Skin of body (tissue), 2 donors: Measurements from ENCODE around the gene BMP4. TPM values are rescaled to one million over a fixed set of nuclear protein-coding genes. Genes with fewer than 3 reads are reported as not detected.

Source experiments
- DNase-seq: peaks from one replicate; lab custom pipeline; 2025; lab: John Stamatoyannopoulos, UW
- total RNA-seq: library from RNA; depleted of rRNA; stranded (reverse); fragments of >200 nt; gene quantifications from one replicate; pipeline ENCODE4 v1.2.3, GENCODE V29; 2014

BMP4 gene
- total RNA-seq, 1 donor from 2014 or later = 13.2 TPM

DNA sequence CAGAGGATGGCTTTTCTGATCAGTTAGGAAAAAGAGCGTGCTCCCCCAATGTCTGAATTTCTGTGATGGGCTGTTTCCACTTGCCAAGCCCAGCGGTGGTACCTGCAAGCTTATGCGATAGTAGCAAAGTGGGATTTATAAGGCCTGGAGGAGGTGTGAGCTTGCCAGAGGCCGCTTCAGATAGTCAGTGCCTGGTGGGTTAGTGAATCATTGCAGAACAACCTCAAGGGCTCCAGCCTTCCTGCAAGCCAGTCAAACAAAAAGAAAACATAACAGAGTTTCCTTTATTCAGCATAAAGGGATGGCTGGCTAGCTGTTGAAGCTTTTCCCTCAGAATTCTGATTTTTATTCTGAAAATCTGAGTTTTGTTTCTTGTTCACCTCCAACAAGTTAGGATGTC lies 7.6 kb upstream of the BMP4 start:
- no peak for DNase-seq

DNA sequence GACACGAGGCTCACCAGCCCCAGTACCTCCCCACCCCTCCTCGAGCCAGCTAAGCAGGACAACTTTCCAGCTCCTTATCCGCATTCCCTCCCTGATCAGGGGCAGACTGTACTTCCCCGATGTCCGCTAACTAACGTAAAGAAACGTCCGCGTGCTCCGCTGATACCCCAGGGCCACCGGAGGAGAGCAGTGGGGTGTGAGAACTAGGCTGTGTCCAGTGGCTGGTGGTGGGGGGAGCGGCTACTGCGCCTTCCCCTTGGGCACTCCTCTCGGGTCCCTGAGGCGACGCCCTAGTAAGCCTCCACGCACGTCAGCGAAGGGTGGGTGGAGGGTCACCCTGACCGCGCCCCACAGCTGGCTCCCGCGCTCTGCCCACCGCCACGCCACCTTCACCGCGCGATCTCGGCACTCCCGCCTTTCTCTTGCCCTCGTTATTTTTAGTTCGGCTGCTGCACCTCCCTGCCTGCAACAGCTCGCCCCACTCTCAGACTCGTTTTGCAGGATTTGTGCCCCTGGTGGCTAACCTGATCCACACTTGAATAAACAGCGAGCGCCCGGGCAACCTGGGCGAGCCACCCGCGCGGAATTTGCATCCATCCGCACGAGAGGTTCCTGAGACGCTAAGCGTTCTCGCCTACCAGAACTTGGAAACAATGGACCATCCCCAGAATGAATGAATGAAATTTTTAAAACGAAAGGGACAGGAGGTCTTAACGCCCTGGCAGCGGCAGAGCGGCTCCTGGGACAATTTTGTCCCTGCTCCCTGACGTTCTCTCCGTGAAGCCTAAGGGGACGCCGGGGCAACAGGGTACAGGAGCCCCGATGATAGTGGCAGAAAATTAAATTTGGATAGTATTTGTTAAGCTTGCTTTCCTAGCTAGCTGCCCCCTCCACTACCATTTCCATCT lies 6.9 kb upstream of the BMP4 start:
- DNase-seq = no peak

DNA sequence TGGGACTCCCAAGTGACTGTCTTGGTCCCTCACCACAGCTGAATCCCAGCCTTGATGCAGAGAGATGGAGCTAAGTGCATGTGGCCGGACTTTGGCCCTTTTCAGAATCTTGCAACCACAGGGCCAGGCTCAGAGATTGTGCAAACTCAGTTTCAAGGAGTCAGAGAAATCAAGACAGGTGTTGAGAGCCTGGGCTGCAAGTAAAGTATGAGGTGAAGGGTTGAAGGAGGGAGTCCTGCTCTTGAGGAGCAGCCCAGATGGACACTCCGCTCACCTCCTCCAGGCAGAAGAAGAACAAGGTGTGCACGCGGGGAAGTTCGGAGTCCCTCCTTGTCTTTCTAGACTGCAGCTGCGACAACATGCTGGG lies 6.3 kb upstream of the BMP4 start:
- DNase-seq = no peak

DNA sequence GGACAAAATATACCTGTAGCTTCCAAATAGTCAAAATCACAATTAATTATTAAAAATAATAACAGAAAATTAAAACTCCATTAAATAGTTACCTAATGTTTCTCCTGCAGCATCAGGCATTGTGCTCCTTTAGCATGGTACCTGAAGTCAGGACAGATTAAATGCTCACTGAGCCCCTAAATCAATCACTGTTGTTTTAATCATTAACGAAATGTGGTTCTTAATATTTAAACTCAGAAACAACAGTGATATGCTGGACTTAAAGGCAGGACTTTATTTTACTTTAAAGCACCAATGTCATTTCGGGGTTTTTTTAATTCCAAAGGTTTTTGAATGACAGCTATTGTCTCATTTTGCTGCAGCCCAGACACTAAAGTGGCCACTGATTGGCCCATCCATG lies 2.0 kb upstream of the BMP4 start:
- no peak for DNase-seq

DNA sequence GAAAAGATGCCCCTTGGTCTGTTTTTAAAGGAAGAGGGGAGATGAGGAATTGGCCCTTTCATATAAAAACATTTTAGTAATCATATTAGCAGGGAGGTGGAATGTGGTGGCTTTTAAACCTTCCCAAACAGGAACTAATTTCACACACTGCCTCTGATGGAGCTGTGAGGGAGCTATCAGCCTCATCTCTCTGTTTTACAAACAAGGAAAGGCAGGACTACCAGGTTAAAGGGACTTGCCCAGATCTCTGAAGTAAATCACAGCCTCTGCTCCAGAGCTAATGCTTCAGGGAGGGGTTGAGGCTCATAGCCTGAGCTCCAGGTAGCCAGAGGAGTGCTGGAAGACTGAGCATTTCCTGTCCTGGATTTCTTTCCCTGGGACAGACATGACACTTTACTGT lies 1.1 kb upstream of the BMP4 start:
- no peak for DNase-seq

DNA sequence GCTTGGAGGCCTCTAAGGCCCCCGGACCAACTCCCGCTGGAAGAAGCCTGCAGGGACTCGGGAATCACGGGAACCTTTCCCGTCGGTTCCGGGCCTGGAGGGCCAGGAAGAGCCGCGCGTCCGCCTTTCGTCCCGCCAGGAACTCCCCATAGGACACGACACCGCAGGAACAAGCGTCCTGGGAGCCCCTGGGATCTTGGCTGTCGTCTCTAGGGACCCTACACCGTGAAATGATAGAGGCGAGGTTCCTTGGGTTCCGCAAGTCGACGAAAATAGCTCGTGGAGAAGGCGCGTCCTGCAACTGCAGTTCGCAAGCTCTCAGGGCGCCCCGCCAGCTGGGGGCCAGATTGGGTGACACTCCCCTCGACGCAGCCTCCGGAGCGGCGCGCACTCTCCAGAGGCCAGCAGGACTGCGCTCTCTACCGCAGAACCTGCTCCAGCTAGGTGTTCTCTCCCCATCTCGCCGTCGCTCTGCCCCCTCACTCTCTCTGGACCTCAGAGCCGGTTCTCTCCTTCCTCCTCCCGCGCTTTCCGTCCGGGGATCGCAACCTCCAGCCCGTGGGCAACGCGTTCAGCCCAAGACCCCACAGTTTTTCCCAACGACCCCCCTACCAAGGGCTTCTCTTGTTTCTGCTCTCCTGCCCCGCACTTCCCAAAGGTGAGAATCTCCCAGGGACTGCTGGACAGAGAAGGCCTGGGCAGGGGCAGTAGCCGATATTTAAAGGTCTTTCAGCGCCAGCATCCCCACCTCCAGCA lies 776 bp downstream of the BMP4 start:
- DNase-seq = peak; percentile 24

DNA sequence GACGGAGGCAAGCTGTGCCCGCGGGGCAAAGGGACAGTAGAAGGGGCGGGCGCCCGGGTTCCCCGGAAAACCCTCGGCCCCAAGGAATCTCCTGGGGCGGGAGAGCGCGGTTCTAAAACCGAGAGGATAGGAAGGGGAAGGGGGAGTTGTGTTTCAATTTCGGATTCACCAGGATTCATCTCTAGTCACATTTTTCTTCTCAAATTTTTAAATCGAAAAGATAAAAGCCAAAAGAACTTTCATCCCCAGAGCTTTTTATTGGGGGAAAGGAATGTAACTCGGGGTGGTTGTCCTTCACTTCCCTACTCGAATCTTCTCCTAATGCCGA lies 1.4 kb downstream of the BMP4 start:
- DNase-seq = no peak

DNA sequence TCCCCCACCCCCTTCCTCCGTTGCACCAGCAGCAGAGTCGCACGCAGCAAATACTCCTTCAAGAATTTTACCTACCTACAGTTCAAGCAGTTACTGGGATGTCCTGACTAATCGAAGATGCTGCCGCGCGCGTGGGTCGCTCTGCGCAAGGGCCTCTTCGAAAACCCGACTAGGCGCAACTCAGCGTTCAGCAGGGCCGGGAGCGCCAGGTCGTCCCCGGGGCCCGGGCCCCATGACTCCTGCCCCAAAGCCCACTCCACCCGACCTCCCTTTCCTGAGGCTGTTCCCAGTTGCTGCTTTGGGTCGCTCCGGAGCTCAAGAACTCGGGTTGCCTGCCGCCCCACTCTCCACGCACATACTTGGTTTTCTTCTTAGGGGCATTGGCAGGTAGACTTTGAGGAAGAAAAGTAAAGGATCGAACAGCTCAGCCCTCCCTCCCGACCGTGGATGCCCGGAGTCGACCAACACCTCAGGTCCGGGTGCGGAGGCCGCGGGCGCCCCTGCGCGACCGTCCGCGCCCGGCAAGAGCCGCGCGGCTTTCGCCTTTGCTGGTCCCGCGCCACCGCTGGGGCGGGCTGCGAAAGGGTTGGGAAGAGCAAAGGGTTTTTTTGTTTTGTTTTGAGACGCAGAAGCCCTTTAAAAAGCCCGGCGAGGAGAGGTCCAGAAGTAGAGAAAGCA lies 1.9 kb downstream of the BMP4 start:
- DNase-seq = no peak

DNA sequence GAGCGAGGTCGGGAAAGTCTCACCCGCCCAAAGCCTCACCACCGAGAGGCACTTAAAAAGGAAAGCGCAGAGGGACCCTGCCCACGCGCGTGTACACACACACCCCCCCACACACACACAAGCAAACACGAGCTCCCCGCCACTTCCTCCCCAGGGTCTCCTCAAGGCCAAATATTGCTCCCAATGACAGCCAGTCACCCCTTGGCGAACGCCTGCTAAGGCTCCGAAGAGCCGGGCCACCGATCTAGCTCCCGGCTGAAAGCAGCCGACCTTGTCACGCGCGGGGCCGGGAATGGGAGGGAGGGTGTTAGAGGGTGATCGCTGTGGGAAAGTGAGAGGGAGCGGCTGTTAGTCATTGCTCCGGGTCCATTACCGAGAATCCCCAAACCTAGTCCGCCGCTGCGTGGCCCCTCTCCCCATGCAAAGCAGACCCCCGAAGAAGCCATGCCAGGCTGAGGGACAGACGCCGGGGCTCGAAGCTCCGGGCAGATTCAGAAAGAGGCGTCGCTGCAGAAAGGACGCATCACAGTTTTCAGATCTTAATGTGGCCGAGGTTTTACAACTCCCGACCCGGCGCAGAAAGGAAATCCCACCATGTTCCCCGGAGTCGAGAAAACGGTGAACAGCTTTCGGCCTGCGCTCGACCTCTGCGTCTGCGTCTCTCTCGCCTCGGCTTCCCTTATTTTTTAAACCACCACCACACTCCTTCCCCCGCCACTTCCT lies 2.6 kb downstream of the BMP4 start:
- no peak for DNase-seq

DNA sequence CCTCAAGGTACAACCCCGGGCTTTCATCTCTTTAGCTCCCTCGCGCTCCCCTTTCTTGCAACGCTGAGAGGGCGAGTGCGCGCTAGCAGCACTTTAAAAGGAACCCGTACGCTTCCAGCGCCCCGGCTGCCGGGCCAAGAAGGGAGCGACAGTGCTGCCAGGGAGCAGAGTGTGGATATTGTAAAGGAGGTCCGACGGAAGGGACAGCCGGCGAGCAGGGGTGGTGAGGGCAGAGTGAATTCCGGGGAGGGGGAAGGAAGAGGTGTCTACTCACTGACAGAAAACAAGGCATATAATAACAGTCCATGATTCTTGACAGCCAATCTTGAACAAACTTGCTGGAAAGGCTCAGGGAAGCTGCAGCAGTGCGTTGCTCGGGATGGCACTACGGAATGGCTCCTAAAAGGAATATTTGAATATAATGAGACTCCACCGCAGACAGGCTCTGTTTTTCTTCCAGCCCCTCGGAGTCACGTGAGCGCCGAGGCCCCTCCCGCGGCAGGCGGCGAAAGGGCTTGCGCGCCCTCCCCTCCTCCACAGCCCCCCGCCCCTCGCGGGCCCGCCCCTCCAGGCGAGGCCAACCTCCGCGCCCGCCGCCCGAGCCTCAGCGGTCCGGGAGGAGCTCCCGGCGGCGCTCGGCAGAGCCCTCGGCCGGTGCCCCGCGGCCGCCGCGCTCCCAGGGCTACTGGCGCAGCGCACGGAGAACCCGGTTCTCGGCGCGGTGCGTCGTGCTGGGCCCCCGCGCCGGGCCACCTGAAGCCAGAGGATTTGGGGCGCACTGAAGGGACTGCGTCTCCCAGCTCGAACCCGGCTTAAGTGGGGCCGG lies 3.4 kb downstream of the BMP4 start:
- DNase-seq = peak; percentile 88

DNA sequence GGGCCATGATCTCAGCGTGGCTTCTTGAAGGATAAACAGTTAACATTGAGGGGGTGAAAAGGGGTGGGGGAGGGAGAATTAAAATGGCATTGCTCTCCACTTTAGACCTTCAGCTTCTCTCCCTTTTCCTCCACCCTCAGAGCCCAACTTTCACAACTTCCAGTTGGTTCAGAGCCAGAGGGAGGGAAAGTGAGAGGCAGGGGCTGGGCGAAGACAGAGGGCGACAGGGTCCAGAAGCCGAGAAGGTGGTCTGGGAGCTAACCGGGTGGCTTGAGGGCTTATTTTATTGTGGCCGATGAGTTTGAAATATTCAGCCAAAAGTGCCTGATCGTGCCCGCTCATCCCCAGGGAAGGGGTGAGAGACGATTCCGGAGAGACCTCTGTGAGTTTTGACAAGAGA lies 4.1 kb downstream of the BMP4 start:
- no peak for DNase-seq

DNA sequence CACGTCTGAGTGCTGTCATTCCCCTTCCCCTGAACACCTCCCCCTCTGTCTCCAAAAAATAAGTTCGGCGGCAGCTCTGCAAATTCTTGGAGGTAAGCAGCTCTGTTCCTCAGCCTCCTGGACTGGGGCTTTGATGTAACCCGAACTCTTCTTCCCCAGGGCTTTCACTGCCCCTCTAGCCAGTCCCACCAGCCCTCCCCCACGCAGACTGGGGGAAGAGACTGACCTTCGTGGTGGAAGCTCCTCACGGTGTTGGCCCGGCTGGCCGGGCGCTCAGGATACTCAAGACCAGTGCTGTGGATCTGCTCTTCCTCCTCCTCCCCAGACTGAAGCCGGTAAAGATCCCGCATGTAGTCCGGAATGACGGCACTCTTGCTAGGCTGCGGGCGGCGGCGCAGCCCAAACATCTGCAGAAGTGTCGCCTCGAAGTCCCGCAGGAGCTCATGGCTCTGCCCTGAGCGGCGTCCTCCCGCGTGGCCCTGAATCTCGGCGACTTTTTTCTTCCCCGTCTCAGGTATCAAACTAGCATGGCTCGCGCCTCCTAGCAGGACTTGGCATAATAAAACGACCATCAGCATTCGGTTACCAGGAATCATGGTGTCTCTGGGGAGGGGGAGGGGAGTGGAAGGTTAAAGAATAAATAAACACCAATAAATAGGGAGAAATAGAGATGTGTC lies 4.9 kb downstream of the BMP4 start:
- DNase-seq = no peak

DNA sequence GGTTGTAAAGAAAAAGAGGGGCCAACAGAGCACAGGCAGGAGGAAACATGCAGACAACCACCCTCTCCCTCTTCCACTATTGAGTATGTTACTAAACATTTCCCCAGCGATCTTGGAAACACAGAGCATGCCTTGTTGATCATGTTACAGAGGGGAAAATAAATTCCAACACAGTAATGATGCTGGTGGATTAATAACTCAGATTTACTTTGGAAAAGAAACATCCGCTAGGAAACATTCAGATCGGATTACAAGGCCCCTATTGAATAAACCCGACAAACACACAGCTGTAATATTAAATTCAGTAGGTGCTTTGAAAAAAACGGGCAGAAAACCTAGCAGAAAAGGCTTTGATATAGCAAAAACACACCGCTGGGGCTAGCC lies 5.4 kb downstream of the BMP4 start:
- peak; percentile 72 for DNase-seq

DNA sequence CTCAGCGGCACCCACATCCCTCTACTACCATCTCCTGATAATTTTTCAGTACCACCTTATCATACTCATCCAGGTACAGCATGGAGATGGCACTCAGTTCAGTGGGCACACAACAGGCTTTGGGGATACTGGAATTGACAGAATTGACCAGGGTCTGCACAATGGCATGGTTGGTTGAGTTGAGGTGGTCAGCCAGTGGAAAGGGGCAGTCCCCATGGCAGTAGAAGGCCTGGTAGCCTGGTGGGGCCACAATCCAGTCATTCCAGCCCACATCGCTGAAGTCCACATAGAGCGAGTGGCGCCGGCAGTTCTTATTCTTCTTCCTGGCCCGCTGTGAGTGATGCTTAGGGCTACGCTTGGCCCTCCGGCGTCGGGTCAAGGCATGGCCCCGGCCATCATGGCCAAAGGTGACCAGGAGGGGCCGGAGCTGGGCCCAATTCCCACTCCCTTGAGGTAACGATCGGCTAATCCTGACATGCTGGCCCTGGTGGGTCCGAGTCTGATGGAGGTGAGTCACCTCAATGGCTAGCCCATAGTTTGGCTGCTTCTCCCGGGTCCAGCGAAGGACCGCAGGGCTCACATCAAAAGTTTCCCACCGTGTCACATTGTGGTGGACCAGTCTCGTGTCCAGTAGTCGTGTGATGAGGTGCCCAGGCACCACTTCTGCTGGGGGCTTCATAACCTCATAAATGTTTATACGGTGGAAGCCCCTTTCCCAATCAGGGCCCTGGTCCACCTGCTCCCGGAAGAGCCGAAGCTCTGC lies 6.4 kb downstream of the BMP4 start:
- DNase-seq = no peak

DNA sequence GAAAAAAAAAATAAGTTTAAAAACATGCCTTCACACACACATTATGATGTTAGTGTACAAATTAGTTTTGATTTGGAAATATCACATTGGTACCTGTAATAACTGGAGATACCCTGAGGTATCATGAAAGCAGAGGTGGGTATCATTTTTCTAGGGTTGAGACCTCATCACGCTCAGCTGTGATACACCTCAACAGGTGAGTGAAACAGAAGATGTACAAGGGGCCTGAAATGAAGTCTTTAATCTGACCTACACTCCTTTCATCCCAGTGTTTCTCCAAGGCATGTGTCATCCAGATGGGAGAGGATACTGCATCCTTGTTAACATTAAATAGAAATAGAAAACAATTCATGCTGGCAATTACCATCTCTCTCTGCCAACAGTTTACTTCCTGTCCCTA lies 7.4 kb downstream of the BMP4 start:
- no peak for DNase-seq

DNA sequence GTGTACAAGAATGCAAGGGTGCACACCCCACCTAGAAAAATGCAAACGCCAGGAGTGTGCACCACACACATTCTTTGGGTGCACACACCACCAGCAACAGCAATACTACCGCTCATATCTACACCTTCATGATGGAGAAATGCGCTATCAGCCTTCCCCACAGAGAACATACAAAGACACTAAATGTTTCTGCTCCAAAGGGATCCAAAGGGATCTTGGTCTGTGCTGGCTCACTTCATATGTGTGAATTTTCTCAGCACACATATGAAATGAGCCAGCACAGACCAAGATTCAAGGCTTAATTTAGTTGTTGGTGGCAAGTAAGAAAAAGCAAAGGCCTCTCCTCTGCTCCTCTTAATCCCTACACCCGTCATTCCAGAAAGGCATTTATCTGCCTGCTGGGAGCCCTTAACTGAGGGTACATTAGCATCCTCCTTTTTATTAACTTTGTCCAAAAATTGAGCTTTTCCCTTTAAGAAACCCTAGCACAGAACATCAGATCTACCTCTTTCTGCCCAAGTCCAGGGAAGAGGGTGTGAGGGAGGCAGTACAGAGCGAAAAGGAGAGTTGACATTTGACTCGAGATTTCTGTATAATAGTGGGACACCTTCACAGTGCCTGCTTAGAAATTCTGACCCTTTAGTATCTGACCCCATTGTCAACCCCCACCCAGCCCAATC lies 8.3 kb downstream of the BMP4 start:
- no peak for DNase-seq

DNA sequence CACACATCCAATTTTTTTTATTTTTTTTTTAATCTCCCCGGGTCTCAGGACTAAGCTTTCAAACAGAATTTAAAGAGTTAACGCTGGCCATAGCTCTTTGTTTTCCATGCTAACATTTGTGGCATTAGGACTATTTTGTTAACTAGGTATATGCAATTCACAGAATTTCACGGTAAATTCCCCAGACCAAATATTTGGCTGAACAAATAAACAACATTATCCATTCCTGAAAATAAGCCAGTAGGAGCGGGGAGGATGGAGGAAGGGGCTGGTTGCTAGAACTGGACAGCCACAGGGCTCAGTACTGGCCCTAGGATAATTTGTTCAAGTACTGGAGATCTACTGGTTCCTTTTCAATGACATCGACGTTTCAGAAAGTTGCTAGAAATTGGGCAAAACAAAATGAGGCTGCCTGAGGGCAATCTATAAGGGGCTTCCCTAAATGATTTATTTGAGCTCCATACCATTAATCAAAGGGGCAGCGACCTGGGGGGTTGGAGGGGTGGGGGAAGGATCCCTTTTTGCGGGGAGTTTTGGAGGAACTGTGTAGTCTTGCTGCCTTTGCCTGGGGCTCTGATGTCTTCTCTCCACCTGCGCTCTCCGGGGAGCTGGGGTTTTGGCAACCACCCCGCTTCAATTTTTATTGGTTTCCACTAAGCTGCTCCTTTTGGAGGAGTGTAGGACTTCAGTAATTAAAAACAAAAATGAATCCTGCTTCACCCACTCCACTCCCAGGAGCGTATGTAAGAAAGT lies 9.0 kb downstream of the BMP4 start:
- DNase-seq = no peak

DNA sequence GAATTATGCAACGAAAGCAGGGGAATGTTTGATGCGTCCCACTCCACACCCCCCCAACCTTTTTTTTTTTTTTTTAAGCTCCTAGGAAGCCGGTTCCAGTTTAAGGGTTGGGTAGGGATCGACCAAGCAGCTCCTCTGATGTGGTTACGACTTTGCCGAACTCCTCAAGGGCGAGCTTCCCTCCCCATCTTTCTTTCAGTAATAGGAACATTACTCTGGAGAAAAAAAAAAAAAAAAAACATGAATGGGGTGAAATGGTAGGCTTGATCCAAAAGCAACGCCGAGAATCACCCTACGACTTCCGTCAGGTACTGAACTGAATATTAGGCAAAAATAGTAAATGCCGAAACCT lies 9.6 kb downstream of the BMP4 start:
- DNase-seq = no peak
